ENCODE results near the gene HOXB3. TPM values are rescaled to one million over a fixed set of nuclear protein-coding genes. Genes with fewer than 3 reads are reported as not detected.

The HOXB3 gene
- total RNA-seq, 2 donors from 2014 or later: 7.8 to 11.4 TPM

GRCh38 chr17:48544349-48545021, 45.6 kb downstream of the HOXB3 start:
- intact Hi-C loops (cut with DNase I): no loop called here
- Histone ChIP-seq H3K36me3 (no peaks in the 10 kb centered on the region), H3K27me3 (replicated peaks; ENCODE audit: insufficient read depth) (no peaks in the 10 kb centered on the region), H3K4me1 (replicated peaks) (no peaks in the 10 kb centered on the region), H3K4me3 (peak overlapping the region; percentile 40 to 41), H3K9me3 (no peaks in the 10 kb centered on the region), H3K27ac (peak overlapping the region; percentile 83 to 87)
- WGBS: 9% methylated on average over 37 of the region's 38 CpGs
- DNase-seq (ENCODE audit: low spot score): peak; percentile 16
- TF ChIP-seq, protein P1, sequence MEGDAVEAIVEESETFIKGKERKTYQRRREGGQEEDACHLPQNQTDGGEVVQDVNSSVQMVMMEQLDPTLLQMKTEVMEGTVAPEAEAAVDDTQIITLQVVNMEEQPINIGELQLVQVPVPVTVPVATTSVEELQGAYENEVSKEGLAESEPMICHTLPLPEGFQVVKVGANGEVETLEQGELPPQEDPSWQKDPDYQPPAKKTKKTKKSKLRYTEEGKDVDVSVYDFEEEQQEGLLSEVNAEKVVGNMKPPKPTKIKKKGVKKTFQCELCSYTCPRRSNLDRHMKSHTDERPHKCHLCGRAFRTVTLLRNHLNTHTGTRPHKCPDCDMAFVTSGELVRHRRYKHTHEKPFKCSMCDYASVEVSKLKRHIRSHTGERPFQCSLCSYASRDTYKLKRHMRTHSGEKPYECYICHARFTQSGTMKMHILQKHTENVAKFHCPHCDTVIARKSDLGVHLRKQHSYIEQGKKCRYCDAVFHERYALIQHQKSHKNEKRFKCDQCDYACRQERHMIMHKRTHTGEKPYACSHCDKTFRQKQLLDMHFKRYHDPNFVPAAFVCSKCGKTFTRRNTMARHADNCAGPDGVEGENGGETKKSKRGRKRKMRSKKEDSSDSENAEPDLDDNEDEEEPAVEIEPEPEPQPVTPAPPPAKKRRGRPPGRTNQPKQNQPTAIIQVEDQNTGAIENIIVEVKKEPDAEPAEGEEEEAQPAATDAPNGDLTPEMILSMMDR (IDR thresholded peaks at IDR 0.05): no peak
- TF ChIP-seq POLR2AphosphoS5 (IDR thresholded peaks at IDR 0.05) (no peak), POLR2A (IDR thresholded peaks at IDR 0.05) (no peak)

DNA sequence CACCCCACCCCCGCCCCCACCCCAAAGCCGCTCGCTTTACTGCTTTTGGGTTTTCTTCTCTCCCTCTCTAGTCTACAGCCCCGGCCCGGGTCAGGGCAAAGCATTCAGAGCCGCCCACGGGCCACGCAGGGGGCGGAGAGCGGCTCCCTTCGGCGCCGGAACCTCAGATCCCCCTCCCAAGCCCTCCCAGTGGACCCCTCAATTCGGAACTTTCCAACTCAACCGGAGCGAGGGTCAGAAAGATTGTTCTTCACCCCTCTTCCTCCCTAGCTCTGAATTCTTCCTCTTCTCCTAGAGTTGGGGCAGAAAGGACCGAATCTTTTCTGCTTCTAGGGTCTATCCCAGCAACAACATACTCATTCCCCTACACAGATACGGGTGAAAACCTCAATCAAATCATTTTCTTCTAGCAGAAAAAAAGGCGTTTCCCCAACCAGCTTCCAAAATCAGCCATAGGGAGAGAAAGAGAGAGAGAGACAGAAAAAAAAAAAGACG, 46.1 kb downstream of the HOXB3 start:
- Histone ChIP-seq H3K27ac (peak overlapping the region; percentile 83 to 87), H3K4me1 (replicated peaks) (no peaks in the 10 kb centered on the region), H3K9me3 (no peaks in the 10 kb centered on the region), H3K4me3 (peak overlapping the region; percentile 40 to 41), H3K36me3 (no peaks in the 10 kb centered on the region), H3K27me3 (replicated peaks; ENCODE audit: insufficient read depth) (no peaks in the 10 kb centered on the region)
- DNase-seq (ENCODE audit: low spot score): no peak
- 32% methylated on average over 20 of the region's 20 CpGs for WGBS
- TF ChIP-seq POLR2AphosphoS5 (IDR thresholded peaks at IDR 0.05): no peak
- TF ChIP-seq, protein P1 (IDR thresholded peaks at IDR 0.05): no peak
- intact Hi-C loops (cut with DNase I): no loop called here

GRCh38 chr17:48543107-48543853, 46.8 kb downstream of the HOXB3 start:
- intact Hi-C loops (cut with DNase I): no loop called here
- no peak for DNase-seq (ENCODE audit: low spot score)
- Histone ChIP-seq H3K36me3 (no peaks in the 10 kb centered on the region), H3K9me3 (no peaks in the 10 kb centered on the region), H3K4me3 (peak overlapping the region; percentile 40 to 41), H3K4me1 (replicated peaks) (no peaks in the 10 kb centered on the region), H3K27ac (peak overlapping the region; percentile 83 to 87), H3K27me3 (replicated peaks; ENCODE audit: insufficient read depth) (no peaks in the 10 kb centered on the region)
- TF ChIP-seq POLR2AphosphoS5 (IDR thresholded peaks at IDR 0.05) (no peak), POLR2A (IDR thresholded peaks at IDR 0.05) (peak; percentile 8)
- TF ChIP-seq, protein P1 (IDR thresholded peaks at IDR 0.05): peak in 2 of 4 experiments; percentile 22 to 40
- WGBS: 2% methylated on average over 48 of the region's 72 CpGs

- 27% methylated on average over 12 of the region's 12 CpGs for WGBS
- intact Hi-C loops (cut with DNase I): no loop called here
- Histone ChIP-seq H3K27ac (peak overlapping the region; percentile 83 to 87), H3K9me3 (no peaks in the 10 kb centered on the region), H3K36me3 (no peaks in the 10 kb centered on the region), H3K4me3 (peak overlapping the region; percentile 40 to 41), H3K4me1 (replicated peaks) (no peaks in the 10 kb centered on the region), H3K27me3 (replicated peaks; ENCODE audit: insufficient read depth) (no peaks in the 10 kb centered on the region)
- TF ChIP-seq POLR2AphosphoS5 (IDR thresholded peaks at IDR 0.05) (no peak), POLR2A (IDR thresholded peaks at IDR 0.05) (no peak)
- TF ChIP-seq, protein P1 (IDR thresholded peaks at IDR 0.05): no peak
- DNase-seq (ENCODE audit: low spot score): no peak
Observed at GRCh38 chr17:48542698-48543106, 47.3 kb downstream of the HOXB3 start.

Measured in prostate gland (tissue), 2 donors.